Activated effector memory CD4-positive, alpha-beta T cell treated with Interleukin-2 at 50 U/mL for 16 hours (primary cell): ENCODE measurements around the gene SLC17A7.
"Not testable (repeated sequence)": the region's sequence is repeated elsewhere in the genome, so short reads cannot be mapped to it uniquely, and the experiment has no call there.

Experiments used
- DNase-seq: peaks from one replicate; pipeline ENCODE4 v3.0.0-alpha.2; 2020

The SLC17A7 gene

GRCh38 chr19:49441210-49441959, at the start of gene SLC17A7:
Gene SLC17A7, minus strand, starts transcription at chr19:49441527. Its CDS starts 148 bp downstream, at chr19:49441379.
- DNase-seq, result peak; percentile 19

- no peak for DNase-seq
Observed at GRCh38 chr19:49490287-49491029, 49.1 kb upstream of the SLC17A7 start.

GRCh38 chr19:49489601-49490167, 48.4 kb upstream of the SLC17A7 start:
- no peak for DNase-seq

- no peak for DNase-seq
Observed at GRCh38 chr19:49488863-49489537, 47.7 kb upstream of the SLC17A7 start.

- no peak for DNase-seq
Observed at GRCh38 chr19:49488046-49488862, 46.9 kb upstream of the SLC17A7 start.

GRCh38 chr19:49487277-49488045, 46.1 kb upstream of the SLC17A7 start, which contains the start of gene RPL13A:
Gene RPL13A, plus strand, starts transcription at chr19:49487608. Its CDS starts 22 bp downstream, at chr19:49487630.
- peak; percentile 99 for DNase-seq

GRCh38 chr19:49486710-49487276, 45.5 kb upstream of the SLC17A7 start:
- no peak for DNase-seq

GRCh38 chr19:49486232-49486631, 44.9 kb upstream of the SLC17A7 start:
- DNase-seq, result no peak

- no peak for DNase-seq
Observed at GRCh38 chr19:49481020-49481683, 39.8 kb upstream of the SLC17A7 start.

- no peak for DNase-seq
Observed at GRCh38 chr19:49479975-49480628, 38.8 kb upstream of the SLC17A7 start.

- DNase-seq, result peak; percentile 58
Observed at GRCh38 chr19:49475995-49476880, 34.9 kb upstream of the SLC17A7 start.

GRCh38 chr19:49475191-49475917, 34.0 kb upstream of the SLC17A7 start:
- DNase-seq, result no peak

GRCh38 chr19:49474542-49474924, 33.2 kb upstream of the SLC17A7 start:
- DNase-seq, result no peak

- peak; percentile 96 for DNase-seq
Observed at GRCh38 chr19:49473868-49474541, 32.7 kb upstream of the SLC17A7 start, which contains the start of gene FLT3LG. Gene FLT3LG, plus strand, starts transcription at chr19:49474215. Its CDS starts 425 bp downstream, at chr19:49474640.

GRCh38 chr19:49473501-49473867, 32.2 kb upstream of the SLC17A7 start:
- DNase-seq, result not testable (repeated sequence)

GRCh38 chr19:49472936-49473335, 31.6 kb upstream of the SLC17A7 start:
- DNase-seq, result no peak

GRCh38 chr19:49470615-49470978, 29.3 kb upstream of the SLC17A7 start:
- no peak for DNase-seq
